Stimulated activated CD8-positive, alpha-beta memory T cell treated with anti-CD3 and anti-CD28 coated beads, Interleukin-15, amount 100 ng/mL, for 48 hours (primary cell): ENCODE results near the gene MYH14.
"Not testable (repeated sequence)": the region's sequence is repeated elsewhere in the genome, so short reads cannot be mapped to it uniquely, and the experiment has no call there.

Experiments
- DNase-seq, 2 donors: peaks; one replicate each; pipeline ENCODE4 v3.0.0-alpha.2; 2020; ENCODE audit warnings: low read depth in 2 of 2

MYH14 gene

GRCh38 chr19:50224986-50225747, 21.7 kb downstream of the MYH14 start:
- no peak for DNase-seq

- no peak for DNase-seq
Observed at GRCh38 chr19:50226536-50226935, 23.1 kb downstream of the MYH14 start.

GRCh38 chr19:50228153-50228552, 24.7 kb downstream of the MYH14 start:
- not testable (repeated sequence) for DNase-seq

GRCh38 chr19:50230379-50231351, 27.2 kb downstream of the MYH14 start:
- DNase-seq = no peak

GRCh38 chr19:50231417-50231816, 28.0 kb downstream of the MYH14 start:
- not testable (repeated sequence) for DNase-seq

- no peak for DNase-seq
Observed at GRCh38 chr19:50231821-50232220, 28.4 kb downstream of the MYH14 start.

- DNase-seq = no peak
Observed at GRCh38 chr19:50232600-50232999, 29.2 kb downstream of the MYH14 start.

- no peak for DNase-seq
Observed at GRCh38 chr19:50233308-50233910, 30.0 kb downstream of the MYH14 start.

GRCh38 chr19:50237493-50237892, 34.1 kb downstream of the MYH14 start:
- not testable (repeated sequence) for DNase-seq

- no peak for DNase-seq
Observed at GRCh38 chr19:50238043-50238442, 34.6 kb downstream of the MYH14 start.

GRCh38 chr19:50239921-50240590, 36.6 kb downstream of the MYH14 start:
- no peak for DNase-seq

- no peak for DNase-seq
Observed at GRCh38 chr19:50242581-50242980, 39.2 kb downstream of the MYH14 start.

GRCh38 chr19:50244695-50245094, 41.3 kb downstream of the MYH14 start:
- no peak for DNase-seq

GRCh38 chr19:50248413-50248812, 45.0 kb downstream of the MYH14 start:
- no peak for DNase-seq

GRCh38 chr19:50248826-50249225, 45.4 kb downstream of the MYH14 start:
- DNase-seq = no peak

- no peak for DNase-seq
Observed at GRCh38 chr19:50249636-50250035, 46.2 kb downstream of the MYH14 start.

- DNase-seq = no peak
Observed at GRCh38 chr19:50250450-50251136, 47.2 kb downstream of the MYH14 start.

GRCh38 chr19:50252111-50252886, 48.9 kb downstream of the MYH14 start:
- DNase-seq = no peak

GRCh38 chr19:50252887-50253268, 49.5 kb downstream of the MYH14 start:
- DNase-seq = no peak

- no peak for DNase-seq
Observed at GRCh38 chr19:50255115-50255514, 51.7 kb downstream of the MYH14 start.
